ENCODE data around the gene HDAC4. TPM values are rescaled to one million over a fixed set of nuclear protein-coding genes. Genes with fewer than 3 reads are reported as not detected.

Gene HDAC4
- total and polyA plus RNA-seq, 2 experiments from 2014 or later: 8.1 to 41.8 TPM

DNA sequence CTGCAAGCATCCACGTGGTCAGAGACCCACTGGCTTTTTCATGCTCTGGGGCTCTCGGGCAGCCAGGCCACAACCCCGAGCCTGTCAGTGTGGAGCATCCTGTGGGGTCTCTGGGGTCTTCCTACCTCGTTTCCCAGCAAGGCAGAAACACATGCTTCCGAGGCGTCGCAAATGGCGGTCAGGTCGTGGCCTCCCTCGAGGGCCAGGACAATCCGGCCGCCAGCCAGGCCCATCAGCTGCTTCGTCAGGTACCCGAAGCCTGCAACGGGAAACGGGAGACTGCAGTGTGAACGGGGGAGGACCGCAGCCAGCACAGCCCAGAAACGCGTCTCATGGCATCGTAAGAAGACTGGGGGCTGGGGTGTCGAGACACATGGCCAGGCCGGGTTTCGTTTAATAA is 334.2 kb downstream of the HDAC4 start (continued):
- TF ChIP-seq, protein P1, sequence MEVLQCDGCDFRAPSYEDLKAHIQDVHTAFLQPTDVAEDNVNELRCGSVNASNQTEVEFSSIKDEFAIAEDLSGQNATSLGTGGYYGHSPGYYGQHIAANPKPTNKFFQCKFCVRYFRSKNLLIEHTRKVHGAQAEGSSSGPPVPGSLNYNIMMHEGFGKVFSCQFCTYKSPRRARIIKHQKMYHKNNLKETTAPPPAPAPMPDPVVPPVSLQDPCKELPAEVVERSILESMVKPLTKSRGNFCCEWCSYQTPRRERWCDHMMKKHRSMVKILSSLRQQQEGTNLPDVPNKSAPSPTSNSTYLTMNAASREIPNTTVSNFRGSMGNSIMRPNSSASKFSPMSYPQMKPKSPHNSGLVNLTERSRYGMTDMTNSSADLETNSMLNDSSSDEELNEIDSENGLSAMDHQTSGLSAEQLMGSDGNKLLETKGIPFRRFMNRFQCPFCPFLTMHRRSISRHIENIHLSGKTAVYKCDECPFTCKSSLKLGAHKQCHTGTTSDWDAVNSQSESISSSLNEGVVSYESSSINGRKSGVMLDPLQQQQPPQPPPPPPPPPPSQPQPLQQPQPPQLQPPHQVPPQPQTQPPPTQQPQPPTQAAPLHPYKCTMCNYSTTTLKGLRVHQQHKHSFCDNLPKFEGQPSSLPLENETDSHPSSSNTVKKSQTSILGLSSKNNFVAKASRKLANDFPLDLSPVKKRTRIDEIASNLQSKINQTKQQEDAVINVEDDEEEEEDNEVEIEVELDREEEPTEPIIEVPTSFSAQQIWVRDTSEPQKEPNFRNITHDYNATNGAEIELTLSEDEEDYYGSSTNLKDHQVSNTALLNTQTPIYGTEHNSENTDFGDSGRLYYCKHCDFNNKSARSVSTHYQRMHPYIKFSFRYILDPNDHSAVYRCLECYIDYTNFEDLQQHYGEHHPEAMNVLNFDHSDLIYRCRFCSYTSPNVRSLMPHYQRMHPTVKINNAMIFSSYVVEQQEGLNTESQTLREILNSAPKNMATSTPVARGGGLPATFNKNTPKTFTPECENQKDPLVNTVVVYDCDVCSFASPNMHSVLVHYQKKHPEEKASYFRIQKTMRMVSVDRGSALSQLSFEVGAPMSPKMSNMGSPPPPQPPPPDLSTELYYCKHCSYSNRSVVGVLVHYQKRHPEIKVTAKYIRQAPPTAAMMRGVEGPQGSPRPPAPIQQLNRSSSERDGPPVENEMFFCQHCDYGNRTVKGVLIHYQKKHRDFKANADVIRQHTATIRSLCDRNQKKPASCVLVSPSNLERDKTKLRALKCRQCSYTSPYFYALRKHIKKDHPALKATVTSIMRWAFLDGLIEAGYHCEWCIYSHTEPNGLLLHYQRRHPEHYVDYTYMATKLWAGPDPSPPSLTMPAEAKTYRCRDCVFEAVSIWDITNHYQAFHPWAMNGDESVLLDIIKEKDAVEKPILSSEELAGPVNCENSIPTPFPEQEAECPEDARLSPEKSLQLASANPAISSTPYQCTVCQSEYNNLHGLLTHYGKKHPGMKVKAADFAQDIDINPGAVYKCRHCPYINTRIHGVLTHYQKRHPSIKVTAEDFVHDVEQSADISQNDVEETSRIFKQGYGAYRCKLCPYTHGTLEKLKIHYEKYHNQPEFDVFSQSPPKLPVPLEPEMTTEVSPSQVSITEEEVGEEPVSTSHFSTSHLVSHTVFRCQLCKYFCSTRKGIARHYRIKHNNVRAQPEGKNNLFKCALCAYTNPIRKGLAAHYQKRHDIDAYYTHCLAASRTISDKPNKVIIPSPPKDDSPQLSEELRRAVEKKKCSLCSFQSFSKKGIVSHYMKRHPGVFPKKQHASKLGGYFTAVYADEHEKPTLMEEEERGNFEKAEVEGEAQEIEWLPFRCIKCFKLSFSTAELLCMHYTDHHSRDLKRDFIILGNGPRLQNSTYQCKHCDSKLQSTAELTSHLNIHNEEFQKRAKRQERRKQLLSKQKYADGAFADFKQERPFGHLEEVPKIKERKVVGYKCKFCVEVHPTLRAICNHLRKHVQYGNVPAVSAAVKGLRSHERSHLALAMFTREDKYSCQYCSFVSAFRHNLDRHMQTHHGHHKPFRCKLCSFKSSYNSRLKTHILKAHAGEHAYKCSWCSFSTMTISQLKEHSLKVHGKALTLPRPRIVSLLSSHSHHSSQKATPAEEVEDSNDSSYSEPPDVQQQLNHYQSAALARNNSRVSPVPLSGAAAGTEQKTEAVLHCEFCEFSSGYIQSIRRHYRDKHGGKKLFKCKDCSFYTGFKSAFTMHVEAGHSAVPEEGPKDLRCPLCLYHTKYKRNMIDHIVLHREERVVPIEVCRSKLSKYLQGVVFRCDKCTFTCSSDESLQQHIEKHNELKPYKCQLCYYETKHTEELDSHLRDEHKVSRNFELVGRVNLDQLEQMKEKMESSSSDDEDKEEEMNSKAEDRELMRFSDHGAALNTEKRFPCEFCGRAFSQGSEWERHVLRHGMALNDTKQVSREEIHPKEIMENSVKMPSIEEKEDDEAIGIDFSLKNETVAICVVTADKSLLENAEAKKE (CRISPR knock-in tag; IDR thresholded peaks at IDR 0.05): no peak
- TF ChIP-seq NANOG (IDR thresholded peaks at IDR 0.05; ENCODE audit: borderline replicate concordance) (no peak), ZNF331 (CRISPR knock-in tag; IDR thresholded peaks at IDR 0.05; ENCODE audit: low read depth) (no peak)

DNA sequence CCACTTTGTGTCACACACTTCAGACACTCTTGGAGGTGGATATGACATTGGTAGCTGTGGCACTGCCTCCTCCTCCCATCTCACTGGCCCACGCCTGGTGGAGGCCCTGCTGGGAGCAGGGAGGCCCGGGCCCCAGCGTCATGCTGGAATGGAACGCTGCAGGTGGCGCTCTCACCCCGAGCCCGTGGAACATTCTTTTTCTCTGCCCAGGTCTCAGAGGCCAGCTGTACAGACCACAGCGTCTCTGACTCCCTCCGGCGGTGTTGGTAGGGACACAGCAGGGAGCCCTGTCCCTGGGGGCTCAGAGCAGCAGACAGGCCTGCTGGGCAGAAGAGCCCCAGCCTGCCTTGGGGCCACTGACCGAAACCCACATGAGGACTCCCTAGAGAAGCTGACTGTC is 334.9 kb downstream of the HDAC4 start:
- H3K36me3 Mint-ChIP-seq (ENCODE audit: low read depth): peaks cover 23% of the 10 kb centered on the region
- no peak overlapping the region for H3K4me3 ChIP-seq
- no peaks in the 10 kb centered on the region for H3K9me3 Mint-ChIP-seq
- peaks cover 5% of the 10 kb centered on the region for H3K27me3 Mint-ChIP-seq (ENCODE audit: insufficient read depth, low read depth, poor library complexity)
- no peaks in the 10 kb centered on the region; the same call in 1 of the 3 replicates for H3K4me1 Mint-ChIP-seq
- no peak overlapping the region for H3K4me3 Mint-ChIP-seq
- H3K4me2 ChIP-seq: no peak overlapping the region
- H3K9me2 ChIP-seq (ENCODE audit: insufficient read depth): no peaks in the 10 kb centered on the region
- H3K36me3 ChIP-seq (ENCODE audit: insufficient read depth): no peaks in the 10 kb centered on the region
- H3K4me1 ChIP-seq (ENCODE audit: insufficient read depth): no peaks in the 10 kb centered on the region
- H3K27ac Mint-ChIP-seq: peak overlapping the region; percentile 62; the same call in 1 of the 2 replicates
- H4K20me1 ChIP-seq (replicated peaks; ENCODE audit: insufficient read depth): no peaks in the 10 kb centered on the region
- H3F3A ChIP-seq (replicated peaks; ENCODE audit: low read depth): no peaks in the 10 kb centered on the region
- no peaks in the 10 kb centered on the region for H3K27me3 ChIP-seq (ENCODE audit: insufficient read depth)
- no peak overlapping the region for H2AFZ ChIP-seq
- peak; percentile 12 for DNase-seq (ENCODE audit: low spot score)
- TF ChIP-seq, protein P2, sequence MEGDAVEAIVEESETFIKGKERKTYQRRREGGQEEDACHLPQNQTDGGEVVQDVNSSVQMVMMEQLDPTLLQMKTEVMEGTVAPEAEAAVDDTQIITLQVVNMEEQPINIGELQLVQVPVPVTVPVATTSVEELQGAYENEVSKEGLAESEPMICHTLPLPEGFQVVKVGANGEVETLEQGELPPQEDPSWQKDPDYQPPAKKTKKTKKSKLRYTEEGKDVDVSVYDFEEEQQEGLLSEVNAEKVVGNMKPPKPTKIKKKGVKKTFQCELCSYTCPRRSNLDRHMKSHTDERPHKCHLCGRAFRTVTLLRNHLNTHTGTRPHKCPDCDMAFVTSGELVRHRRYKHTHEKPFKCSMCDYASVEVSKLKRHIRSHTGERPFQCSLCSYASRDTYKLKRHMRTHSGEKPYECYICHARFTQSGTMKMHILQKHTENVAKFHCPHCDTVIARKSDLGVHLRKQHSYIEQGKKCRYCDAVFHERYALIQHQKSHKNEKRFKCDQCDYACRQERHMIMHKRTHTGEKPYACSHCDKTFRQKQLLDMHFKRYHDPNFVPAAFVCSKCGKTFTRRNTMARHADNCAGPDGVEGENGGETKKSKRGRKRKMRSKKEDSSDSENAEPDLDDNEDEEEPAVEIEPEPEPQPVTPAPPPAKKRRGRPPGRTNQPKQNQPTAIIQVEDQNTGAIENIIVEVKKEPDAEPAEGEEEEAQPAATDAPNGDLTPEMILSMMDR (conservative IDR thresholded peaks at IDR 0.05; ENCODE audit: low read depth in 2 of 2): peak in 1 of 2 experiments; percentile 20; a peak in 1 of 4 replicates
- TF ChIP-seq ZNF114 (CRISPR knock-in tag; IDR thresholded peaks at IDR 0.05): no peak
- no peak overlapping the region for H3K27ac ChIP-seq (ENCODE audit: low read depth)
- no peaks in the 10 kb centered on the region for H3K79me2 ChIP-seq (replicated peaks; ENCODE audit: insufficient read depth)
- ATAC-seq: peak; percentile 17

All from GM23338 (cell line).